IPS DF 19.7 (cell line): ENCODE data around the gene ZMYND8.

ENCODE experiments used
- DNase-seq: peaks from one replicate; pipeline ENCODE4 v3.0.0-alpha.2; 2013; ENCODE audit warnings: low read depth, low spot score

ZMYND8 gene

GRCh38 chr20:47174456-47175243 lies 181.8 kb downstream of the ZMYND8 start:
- DNase-seq = no peak

- no peak for DNase-seq
These were observed 182.8 kb downstream of the ZMYND8 start for GRCh38 chr20:47173596-47174216.

- DNase-seq = no peak
These were observed 183.9 kb downstream of the ZMYND8 start for GRCh38 chr20:47172579-47172978.

- no peak for DNase-seq
These were observed 188.7 kb downstream of the ZMYND8 start for GRCh38 chr20:47167846-47168245.

- no peak for DNase-seq
These were observed 191.1 kb downstream of the ZMYND8 start for GRCh38 chr20:47165376-47165865.

GRCh38 chr20:47164140-47164539 lies 192.4 kb downstream of the ZMYND8 start:
- DNase-seq = no peak

GRCh38 chr20:47161411-47161810 lies 195.1 kb downstream of the ZMYND8 start:
- DNase-seq = no peak

- DNase-seq = no peak
These were observed 195.5 kb downstream of the ZMYND8 start for GRCh38 chr20:47160992-47161391.

- no peak for DNase-seq
These were observed 196.3 kb downstream of the ZMYND8 start for GRCh38 chr20:47160240-47160639.
